ENCODE data around the gene PGM1.

Gene PGM1

GRCh38 chr1:63601463-63601862, 8.3 kb downstream of the PGM1 start:
- no peak for DNase-seq

DNA sequence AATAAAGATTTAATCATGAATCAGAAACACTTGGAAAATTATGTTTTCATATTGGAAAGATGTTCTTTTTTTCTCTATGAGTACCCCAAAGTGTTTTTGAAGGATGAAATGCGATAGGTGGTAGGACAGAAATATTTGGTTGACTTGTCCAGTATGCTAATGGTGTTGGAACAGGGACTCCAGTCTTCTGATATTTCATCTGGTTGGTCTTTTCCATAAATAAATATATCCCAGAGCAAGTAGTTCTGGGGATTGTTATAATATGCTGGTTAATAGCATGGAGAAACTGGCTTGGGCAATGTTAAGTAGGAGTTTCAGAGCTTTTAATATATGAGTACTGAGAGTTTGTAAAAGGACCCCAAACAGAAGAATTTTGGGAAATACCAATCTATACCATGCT, 8.7 kb downstream of the PGM1 start:
- DNase-seq: no peak

DNA sequence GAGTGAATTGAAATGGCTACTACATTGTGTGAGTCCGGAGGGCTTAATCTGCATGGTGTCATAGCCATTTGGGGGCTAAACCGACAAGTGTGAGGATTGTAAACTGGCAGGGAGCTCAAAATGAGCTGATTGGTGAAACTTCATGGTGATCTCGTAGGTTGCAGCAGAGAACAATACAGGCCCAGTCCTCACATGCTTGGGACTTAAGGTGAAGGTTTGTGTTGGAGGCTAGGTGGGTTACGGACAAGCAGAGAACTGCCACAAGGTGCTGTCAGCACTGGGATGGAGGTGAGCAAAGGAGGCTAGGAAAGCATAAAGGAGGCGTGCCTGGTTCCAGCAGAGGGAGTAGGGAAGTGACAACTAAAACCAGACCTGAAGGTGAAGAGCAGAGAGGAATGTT, 9.4 kb downstream of the PGM1 start:
- DNase-seq: no peak

- no peak for DNase-seq
These were observed 10.6 kb downstream of the PGM1 start for GRCh38 chr1:63603810-63604209.

DNA sequence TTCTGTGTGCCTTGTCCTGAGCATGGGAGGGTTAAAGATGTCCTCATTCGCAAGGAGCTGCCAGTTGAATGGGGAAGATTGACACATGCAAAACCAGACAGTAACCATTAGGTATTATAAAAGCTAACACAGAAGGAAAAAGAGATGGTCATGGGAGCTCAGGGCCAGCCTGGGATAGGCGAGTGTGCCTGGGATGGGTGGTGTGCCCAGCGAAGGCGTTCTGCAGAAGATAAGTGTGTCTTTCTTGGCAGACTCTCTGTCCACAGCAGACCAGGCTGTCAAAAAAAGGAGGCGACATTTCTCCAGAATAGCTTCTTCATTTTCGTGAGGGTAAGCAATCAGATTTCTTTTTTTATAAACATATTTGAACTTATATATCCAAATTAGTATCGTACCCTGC, 14.1 kb downstream of the PGM1 start:
- DNase-seq: no peak

DNA sequence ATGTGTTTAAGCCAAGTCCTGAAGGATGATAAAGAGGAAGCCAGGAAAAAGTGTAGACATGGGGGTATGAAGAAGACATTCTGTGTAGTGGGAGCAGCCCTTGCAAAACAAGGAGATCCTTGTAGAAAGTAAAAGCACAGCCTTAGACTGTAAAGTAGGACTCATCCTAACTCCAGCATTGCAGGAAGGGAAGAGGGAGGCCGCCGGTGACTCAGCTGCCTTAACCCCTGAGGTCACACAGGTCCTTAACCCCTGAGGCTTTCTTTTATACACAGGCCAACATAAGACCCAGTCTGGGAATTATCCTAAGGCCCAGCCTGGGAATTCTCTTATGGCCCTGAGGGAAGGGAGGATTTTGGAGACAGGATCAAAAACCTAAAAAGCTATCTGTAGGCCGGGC, 18.0 kb downstream of the PGM1 start:
- no peak for DNase-seq

DNA sequence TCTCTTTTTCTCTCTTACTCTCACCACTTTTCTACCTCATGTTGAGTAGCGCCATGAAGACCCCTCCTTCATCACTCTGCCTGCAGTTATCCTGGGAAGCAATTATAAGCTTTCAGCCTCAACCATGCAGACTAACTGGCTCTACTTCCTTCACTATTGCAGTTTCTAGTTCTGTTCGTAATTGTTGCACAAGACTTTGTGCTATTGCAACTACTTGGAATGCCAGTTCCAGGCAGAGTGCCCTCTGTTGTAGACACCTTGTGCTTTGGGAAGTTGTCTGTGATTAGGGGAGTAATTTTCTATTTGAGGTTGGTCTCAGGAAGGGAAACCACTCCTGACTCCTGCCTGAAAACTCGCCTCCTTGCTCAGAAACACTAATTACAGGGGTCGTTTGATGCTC, 19.4 kb downstream of the PGM1 start:
- peak; percentile 34 for DNase-seq

- DNase-seq: no peak
These were observed 19.8 kb downstream of the PGM1 start for GRCh38 chr1:63612971-63613370.

- DNase-seq: peak; percentile 81 to 87
These were observed 22.7 kb downstream of the PGM1 start for GRCh38 chr1:63615768-63616420.

- DNase-seq: no peak
These were observed 24.2 kb downstream of the PGM1 start for GRCh38 chr1:63617450-63617849.

GRCh38 chr1:63618011-63618410, 24.8 kb downstream of the PGM1 start:
- no peak for DNase-seq

DNA sequence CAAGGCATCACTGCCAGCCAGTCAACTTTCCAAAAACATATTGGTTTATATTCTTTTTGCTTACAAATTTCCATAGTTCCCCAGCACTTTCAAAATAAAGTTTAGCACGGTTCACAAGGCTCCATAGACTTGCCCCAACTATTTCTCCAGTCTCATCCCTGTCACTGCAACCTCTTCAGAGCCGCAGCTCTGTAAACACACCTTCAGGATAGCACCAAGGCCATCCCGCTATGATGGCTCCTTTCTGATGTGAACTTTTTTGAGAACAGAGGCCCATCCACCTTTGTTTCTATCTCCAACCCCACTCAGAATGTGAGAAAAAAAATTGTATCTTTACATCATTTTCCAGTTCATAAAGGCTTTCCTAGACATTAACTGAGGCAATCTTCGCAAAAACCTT, 26.3 kb downstream of the PGM1 start:
- no peak for DNase-seq

DNA sequence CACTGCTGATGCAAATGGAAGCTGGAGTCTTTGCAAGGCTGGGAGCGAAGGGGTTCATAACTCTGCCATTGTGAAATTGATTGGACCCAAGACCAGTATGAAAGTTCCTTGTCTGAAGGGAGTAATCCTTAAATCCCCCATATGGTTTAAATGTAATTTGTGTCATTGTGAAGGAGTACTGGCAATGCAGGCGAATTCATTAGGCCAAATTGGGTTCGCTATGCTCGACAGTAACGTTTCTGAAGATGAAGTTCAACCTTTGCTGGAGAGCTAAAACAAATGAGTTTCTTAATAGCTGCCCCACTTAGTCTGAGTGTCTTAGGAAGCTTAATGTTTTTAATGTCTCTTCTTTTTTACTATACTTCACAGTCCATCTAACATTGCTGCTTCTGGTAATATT, 27.5 kb downstream of the PGM1 start:
- no peak for DNase-seq

GRCh38 chr1:63621075-63621474, 27.9 kb downstream of the PGM1 start:
- no peak for DNase-seq

DNA sequence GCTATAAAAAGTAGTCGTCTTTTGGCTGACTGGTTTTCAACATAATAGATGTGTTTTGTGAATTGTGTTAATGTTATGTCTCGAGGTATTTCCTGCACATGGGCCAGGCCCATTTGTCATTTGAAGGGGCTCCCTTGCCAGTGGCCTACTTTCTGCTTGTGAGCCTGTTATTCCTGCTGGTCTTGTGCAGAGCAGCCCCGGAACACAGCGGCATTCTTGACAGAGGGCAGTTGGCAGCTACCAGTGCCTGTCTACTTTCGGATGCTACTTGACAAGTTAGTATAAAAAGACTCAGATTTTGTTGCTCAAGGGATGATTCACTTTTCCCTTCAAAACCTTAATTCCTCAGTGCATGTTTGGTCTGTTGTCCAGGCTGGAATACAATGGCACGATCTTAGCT, 28.5 kb downstream of the PGM1 start:
- DNase-seq: no peak

- no peak for DNase-seq
These were observed 29.8 kb downstream of the PGM1 start for GRCh38 chr1:63622849-63623566.

GRCh38 chr1:63623952-63624351, 30.7 kb downstream of the PGM1 start:
- no peak for DNase-seq

DNA sequence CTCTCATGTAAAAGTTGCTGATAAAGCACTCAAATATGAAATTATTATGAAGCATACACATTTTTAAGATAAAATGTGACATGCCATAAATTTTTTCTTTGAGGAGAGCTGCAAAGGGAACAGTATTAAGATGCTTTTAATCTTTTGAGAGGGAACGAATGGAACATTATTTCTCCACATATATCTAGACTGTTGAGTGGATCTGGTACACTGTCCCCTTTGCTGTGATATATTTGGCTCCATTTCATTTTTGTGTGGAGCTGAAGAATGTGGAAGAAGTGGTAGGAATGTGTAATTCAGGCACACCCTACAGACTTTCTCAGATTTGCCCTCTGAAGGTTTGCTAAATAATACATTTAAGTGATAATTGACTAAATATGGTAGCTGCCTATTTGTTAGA, 31.7 kb downstream of the PGM1 start:
- no peak for DNase-seq

DNA sequence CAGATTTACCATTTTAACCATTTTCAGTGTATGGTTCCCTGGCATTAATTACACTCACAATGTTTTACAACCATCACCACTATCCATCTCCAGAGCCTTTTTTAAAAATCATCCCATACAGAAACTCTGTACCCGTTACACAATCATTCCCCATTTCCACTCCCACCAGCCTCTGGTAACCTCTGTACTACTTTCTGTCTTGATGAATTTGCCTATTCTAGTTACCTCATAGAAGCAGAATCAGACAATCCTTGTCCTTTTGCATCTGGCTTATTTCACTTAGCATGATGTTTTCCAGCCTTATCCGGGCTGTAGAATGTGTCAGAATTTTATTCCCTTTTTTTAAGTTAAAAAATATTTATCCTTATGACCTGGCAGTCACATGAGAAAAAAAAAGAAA, 33.0 kb downstream of the PGM1 start:
- peak in 1 of 2 donors; percentile 4 for DNase-seq

DNA sequence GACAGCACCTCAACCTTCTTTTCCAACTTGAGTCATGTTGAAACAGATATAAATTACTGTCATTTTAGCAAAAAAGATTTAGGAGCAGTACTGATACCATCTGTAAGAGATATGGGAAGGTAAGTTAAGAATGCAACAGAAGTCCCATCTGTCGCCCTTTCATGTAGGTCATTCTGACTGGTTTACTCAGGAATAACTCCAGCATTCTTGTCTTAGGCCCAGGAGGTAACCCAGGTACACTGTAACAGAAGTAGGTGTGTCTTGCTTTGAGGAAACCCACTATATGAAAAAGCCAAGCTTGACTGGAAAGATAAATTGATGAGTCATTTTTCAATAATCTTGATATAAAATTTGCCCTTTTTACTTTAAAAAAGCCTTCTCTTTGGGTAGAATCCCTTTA, 35.4 kb downstream of the PGM1 start:
- no peak for DNase-seq

DNA sequence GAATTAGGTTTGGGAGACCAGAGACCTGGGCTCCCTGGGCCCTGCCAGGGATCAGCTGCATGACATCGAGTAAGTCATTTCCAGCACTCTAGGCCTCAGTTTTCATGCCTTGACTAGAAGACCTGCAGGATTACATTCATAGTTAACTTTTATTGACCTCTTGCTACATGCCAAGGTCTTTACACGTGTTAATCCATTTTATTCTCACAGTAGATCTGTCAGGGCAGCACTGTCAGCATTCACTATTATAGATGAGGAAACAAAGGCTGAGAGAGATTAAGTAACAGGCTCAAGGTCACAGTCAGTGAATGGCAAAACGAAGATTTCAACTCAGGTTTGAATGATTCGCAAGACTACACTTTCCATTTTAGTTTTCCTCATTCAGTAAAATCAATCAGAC, 37.0 kb downstream of the PGM1 start:
- DNase-seq: no peak

GRCh38 chr1:63630666-63631065, 37.5 kb downstream of the PGM1 start:
- no peak for DNase-seq

GRCh38 chr1:63632110-63632509, 38.9 kb downstream of the PGM1 start:
- DNase-seq: no peak

GRCh38 chr1:63633281-63633680, 40.1 kb downstream of the PGM1 start:
- DNase-seq: no peak

- DNase-seq: no peak
These were observed 41.3 kb downstream of the PGM1 start for GRCh38 chr1:63634471-63634870.

Measured in inflammatory macrophage (primary cell).